K562 (cell line): Measurements from ENCODE around the gene CPSF4L. TPM values are rescaled to one million over a fixed set of nuclear protein-coding genes. Genes with fewer than 3 reads are reported as not detected.
A peak's percentile ranks its signal among the peaks of the same experiment; 100 is the strongest.

ENCODE experiments used
- BRD9 ChIP-seq: fragments of 450-650 bp; IDR thresholded peaks from 2 replicates; pipeline ENCODE4 v1.6.1; 2018; ENCODE audit warnings: low read depth; ENCODE audit not compliant: partially characterized antibody
- CBFA2T3 ChIP-seq: fragments of 450-650 bp; IDR thresholded peaks from 2 replicates; pipeline ENCODE4 v1.6.1; 2017
- DPF2 ChIP-seq: fragments of 450-650 bp; IDR thresholded peaks from 2 replicates; pipeline ENCODE4 v1.6.1; 2016
- ESRRA ChIP-seq: fragments of 450-650 bp; IDR thresholded peaks from 2 replicates; pipeline ENCODE4 v1.6.1; 2014; ENCODE audit warnings: low read depth, mild to moderate bottlenecking, moderate library complexity, borderline replicate concordance
- FOXK1 ChIP-seq: sonication (generic); formaldehyde crosslinking; IDR thresholded peaks from 2 replicates; pipeline ENCODE4 v1.8.0; 2022; ENCODE audit warnings: missing genetic modification reagents, mild to moderate bottlenecking, borderline replicate concordance
- JUND ChIP-seq, 2 experiments: IDR thresholded peaks; 2 replicates in 1 of 2; 3 replicates in 1 of 2; pipeline ENCODE4 v1.6.1; 2011; ENCODE audit warnings: borderline replicate concordance in 2 of 2, low read depth in 2 of 2, low read length in 2 of 2, improper control_type of control experiment in 1 of 2, missing biosample characterization in 1 of 2, missing genetic modification characterization in 1 of 2, missing genetic modification reagents in 1 of 2
- KDM4B ChIP-seq, 2 experiments: fragments of 450-650 bp in 1 of 2; sonication (generic) in 1 of 2; IDR thresholded peaks; 2 replicates each; pipeline ENCODE4 v1.6.1; 2016 to 2017; ENCODE audit warnings: borderline replicate concordance in 2 of 2, antibody characterized with exemption in 1 of 2, low read depth in 1 of 2, mild to moderate bottlenecking in 1 of 2
- MAFF ChIP-seq: IDR thresholded peaks from 2 replicates; pipeline ENCODE4 v1.6.1; 2012; ENCODE audit warnings: low read length, improper control_type of control experiment
- MYNN ChIP-seq, 2 experiments: sonication (generic); formaldehyde crosslinking in 1 of 2; IDR thresholded peaks; 2 replicates each; pipeline versions ENCODE4 v1.5.0 to v1.6.1; 2016 to 2020; ENCODE audit warnings: antibody characterized with exemption in 1 of 2, missing genetic modification reagents in 1 of 2
- PHF8 ChIP-seq: fragments of 200-600 bp; sonication (generic); IDR thresholded peaks from 2 replicates; pipeline ENCODE4 v1.6.1; 2012; ENCODE audit warnings: mixed run types, mild to moderate bottlenecking, inconsistent platforms, low read length, moderate library complexity, borderline replicate concordance
- POLR2A ChIP-seq: fragments of 450-650 bp; conservative IDR thresholded peaks from 2 replicates; pipeline ENCODE4 v1.6.1; 2016
- POLR2AphosphoS5 ChIP-seq: IDR thresholded peaks from 2 replicates; pipeline ENCODE4 v1.6.1; 2011; ENCODE audit warnings: mild to moderate bottlenecking, low read depth, low read length, moderate library complexity; ENCODE audit not compliant: control insufficient read depth, insufficient read depth
- RHOXF2B ChIP-seq: fragments of 250-450 bp; sonication (Bioruptor Pico); conservative IDR thresholded peaks from 2 replicates; pipeline ENCODE4 v1.5.1; 2021
- SMARCC2 ChIP-seq: fragments of 450-650 bp; IDR thresholded peaks from 2 replicates; pipeline ENCODE4 v1.6.1; 2017; ENCODE audit warnings: antibody characterized with exemption, moderate library complexity, mild to moderate bottlenecking, low read depth
- STAT5A ChIP-seq: IDR thresholded peaks from 2 replicates; pipeline ENCODE4 v1.6.1; 2012; ENCODE audit warnings: low read length, inconsistent platforms, borderline replicate concordance
- TAF1 ChIP-seq: IDR thresholded peaks from 2 replicates; pipeline ENCODE4 v1.6.1; 2011; ENCODE audit warnings: mild to moderate bottlenecking, low read length, moderate library complexity; ENCODE audit not compliant: insufficient read depth, control insufficient read depth, severe bottlenecking; ENCODE audit errors: extremely low read depth
- ZNF224 ChIP-seq: sonication (generic); formaldehyde crosslinking; IDR thresholded peaks from 2 replicates; pipeline ENCODE4 v1.8.0; 2022; ENCODE audit warnings: mild to moderate bottlenecking, missing genetic modification reagents
- ZNF583 ChIP-seq: fragments of 250-450 bp; sonication (Bioruptor Pico); IDR thresholded peaks from 2 replicates; pipeline ENCODE4 v1.4.0; 2020
- polyA plus RNA-seq, 8 experiments: library from polyadenylated mRNA; depleted of rRNA in 4 of 8; stranded (reverse) in 5 of 8; unstranded in 3 of 8; fragments of >200 nt; fragmentation: Nextera tagmentation in 2 of 8; fragmentation: Illumina TruSeq in 1 of 8; extraction: Ambion mirVana in 2 of 8; extraction: Trizol in 1 of 8; gene quantifications; 2 replicates each; pipeline versions ENCODE4 v1.2.1 to v1.2.3, GENCODE V29; 2011 to 2014; ENCODE audit warnings: inconsistent platforms in 1 of 8, missing spikeins in 1 of 8
- total RNA-seq, 7 experiments: library from RNA; depleted of rRNA in 6 of 7; stranded (reverse); fragments of >200 nt in 6 of 7; fragmentation: Illumina TruSeq in 2 of 7; extraction: Trizol in 2 of 7; gene quantifications; 2 replicates each; pipeline versions ENCODE4 v1.2.1 to v1.2.3, GENCODE V29; 2011 to 2021; ENCODE audit warnings: low replicate concordance in 1 of 7
- TF ChIP-seq, protein P1 (sequence below): fragments of 250-450 bp; sonication (Bioruptor Pico); IDR thresholded peaks from 2 replicates; pipeline ENCODE4 v1.4.0; 2020; ENCODE audit warnings: mild to moderate bottlenecking, moderate library complexity, borderline replicate concordance
- TF ChIP-seq, protein P2 (sequence below), 2 experiments: fragments of 450-650 bp; conservative IDR thresholded peaks; 2 replicates each; pipeline ENCODE4 v1.6.1; 2017; ENCODE audit warnings: mild to moderate bottlenecking in 2 of 2, moderate library complexity in 2 of 2
- TF ChIP-seq, protein P3 (sequence below): sonication (generic); formaldehyde crosslinking; IDR thresholded peaks from 2 replicates; pipeline ENCODE4 v1.8.1; 2022; ENCODE audit warnings: missing genetic modification reagents

Gene CPSF4L
- total and polyA plus RNA-seq, 9 of the 15 experiments (the other 6 are each of a cell fraction or from before 2014, with no cell fraction given): not detected

DNA sequence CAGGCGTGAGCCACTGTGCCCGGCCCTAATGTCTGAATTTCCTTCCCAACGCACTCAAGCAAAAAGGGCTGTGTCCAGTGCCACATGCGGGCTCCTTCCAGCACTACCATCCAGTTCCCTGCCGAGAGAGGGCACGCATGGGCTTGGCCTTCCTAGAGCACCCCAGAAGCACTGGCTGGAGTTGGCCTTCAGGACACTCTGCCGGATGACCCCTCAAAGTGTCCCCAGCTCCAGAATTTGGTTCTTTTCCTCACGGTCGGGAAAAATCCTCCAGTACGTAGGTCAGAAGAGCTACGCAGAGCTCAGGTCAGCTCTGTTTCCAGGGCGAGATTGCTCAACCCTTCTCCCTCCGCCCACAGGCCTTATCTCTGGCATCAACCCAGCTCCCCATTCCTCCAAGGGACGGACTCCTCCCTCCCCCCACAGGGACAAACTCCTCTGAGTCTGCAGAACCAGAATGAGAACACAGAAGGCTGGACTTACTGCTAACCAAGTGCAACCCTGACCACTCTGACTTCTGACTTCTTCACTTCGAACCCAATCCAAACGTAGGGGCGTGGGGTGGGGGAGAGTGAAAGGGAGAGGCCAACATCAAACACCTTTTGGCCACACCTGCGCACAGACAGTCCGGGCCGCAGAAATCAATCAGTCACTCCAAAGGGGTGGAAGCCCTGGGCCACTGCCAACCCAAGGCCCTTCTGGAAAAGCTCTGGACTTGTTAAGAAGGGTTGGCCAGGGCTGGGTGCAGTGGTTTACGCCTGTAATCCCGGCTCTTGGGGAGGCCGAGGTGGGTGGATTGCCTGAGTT is 46.5 kb upstream of the CPSF4L start (continued):
- TF ChIP-seq, protein P1, sequence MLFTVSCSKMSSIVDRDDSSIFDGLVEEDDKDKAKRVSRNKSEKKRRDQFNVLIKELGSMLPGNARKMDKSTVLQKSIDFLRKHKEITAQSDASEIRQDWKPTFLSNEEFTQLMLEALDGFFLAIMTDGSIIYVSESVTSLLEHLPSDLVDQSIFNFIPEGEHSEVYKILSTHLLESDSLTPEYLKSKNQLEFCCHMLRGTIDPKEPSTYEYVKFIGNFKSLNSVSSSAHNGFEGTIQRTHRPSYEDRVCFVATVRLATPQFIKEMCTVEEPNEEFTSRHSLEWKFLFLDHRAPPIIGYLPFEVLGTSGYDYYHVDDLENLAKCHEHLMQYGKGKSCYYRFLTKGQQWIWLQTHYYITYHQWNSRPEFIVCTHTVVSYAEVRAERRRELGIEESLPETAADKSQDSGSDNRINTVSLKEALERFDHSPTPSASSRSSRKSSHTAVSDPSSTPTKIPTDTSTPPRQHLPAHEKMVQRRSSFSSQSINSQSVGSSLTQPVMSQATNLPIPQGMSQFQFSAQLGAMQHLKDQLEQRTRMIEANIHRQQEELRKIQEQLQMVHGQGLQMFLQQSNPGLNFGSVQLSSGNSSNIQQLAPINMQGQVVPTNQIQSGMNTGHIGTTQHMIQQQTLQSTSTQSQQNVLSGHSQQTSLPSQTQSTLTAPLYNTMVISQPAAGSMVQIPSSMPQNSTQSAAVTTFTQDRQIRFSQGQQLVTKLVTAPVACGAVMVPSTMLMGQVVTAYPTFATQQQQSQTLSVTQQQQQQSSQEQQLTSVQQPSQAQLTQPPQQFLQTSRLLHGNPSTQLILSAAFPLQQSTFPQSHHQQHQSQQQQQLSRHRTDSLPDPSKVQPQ (CRISPR knock-in tag): no peak
- TF ChIP-seq STAT5A: peak; percentile 49; the same call in 1 of the 2 replicates
- no peak for TF ChIP-seq BRD9
- no peak; the same call in 1 of the 2 replicates for TF ChIP-seq ZNF583 (CRISPR knock-in tag)
- no peak for TF ChIP-seq FOXK1 (CRISPR knock-in tag)
- peak; percentile 82 for TF ChIP-seq JUND (IDR thresholded peaks at IDR 0.05; ENCODE audit: borderline replicate concordance, low read depth, low read length)
- TF ChIP-seq JUND (tag; IDR thresholded peaks at IDR 0.05; ENCODE audit: borderline replicate concordance, low read depth, low read length): peak; percentile 57; the same call in 1 of the 3 replicates
- TF ChIP-seq ESRRA: peak; percentile 55; the same call in 1 of the 2 replicates
- TF ChIP-seq RHOXF2B: no peak
- TF ChIP-seq MAFF: no peak; the same call in 1 of the 2 replicates
- peak; percentile 68 for TF ChIP-seq CBFA2T3
- peak; percentile 79 for TF ChIP-seq MYNN (IDR thresholded peaks at IDR 0.05)
- no peak for TF ChIP-seq MYNN (CRISPR knock-in tag; IDR thresholded peaks at IDR 0.05)
- TF ChIP-seq POLR2A: peak; percentile 55; the same call in 1 of the 2 replicates
- peak; percentile 93 for TF ChIP-seq DPF2
- TF ChIP-seq POLR2AphosphoS5: peak; percentile 56; the same call in 1 of the 2 replicates
- TF ChIP-seq, protein P2, sequence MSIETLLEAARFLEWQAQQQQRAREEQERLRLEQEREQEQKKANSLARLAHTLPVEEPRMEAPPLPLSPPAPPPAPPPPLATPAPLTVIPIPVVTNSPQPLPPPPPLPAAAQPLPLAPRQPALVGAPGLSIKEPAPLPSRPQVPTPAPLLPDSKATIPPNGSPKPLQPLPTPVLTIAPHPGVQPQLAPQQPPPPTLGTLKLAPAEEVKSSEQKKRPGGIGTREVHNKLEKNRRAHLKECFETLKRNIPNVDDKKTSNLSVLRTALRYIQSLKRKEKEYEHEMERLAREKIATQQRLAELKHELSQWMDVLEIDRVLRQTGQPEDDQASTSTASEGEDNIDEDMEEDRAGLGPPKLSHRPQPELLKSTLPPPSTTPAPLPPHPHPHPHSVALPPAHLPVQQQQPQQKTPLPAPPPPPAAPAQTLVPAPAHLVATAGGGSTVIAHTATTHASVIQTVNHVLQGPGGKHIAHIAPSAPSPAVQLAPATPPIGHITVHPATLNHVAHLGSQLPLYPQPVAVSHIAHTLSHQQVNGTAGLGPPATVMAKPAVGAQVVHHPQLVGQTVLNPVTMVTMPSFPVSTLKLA (conservative IDR thresholded peaks at IDR 0.05): peak in 1 of 2 experiments; percentile 54; a peak in 2 of 4 replicates
- TF ChIP-seq PHF8: peak; percentile 20; the same call in 1 of the 2 replicates
- no peak for TF ChIP-seq KDM4B (IDR thresholded peaks at IDR 0.05; ENCODE audit: borderline replicate concordance in 2 of 2, low read depth in 1 of 2)
- no peak for TF ChIP-seq ZNF224 (CRISPR knock-in tag)
- TF ChIP-seq, protein P3, sequence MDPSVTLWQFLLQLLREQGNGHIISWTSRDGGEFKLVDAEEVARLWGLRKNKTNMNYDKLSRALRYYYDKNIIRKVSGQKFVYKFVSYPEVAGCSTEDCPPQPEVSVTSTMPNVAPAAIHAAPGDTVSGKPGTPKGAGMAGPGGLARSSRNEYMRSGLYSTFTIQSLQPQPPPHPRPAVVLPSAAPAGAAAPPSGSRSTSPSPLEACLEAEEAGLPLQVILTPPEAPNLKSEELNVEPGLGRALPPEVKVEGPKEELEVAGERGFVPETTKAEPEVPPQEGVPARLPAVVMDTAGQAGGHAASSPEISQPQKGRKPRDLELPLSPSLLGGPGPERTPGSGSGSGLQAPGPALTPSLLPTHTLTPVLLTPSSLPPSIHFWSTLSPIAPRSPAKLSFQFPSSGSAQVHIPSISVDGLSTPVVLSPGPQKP: no peak
- TF ChIP-seq SMARCC2: peak; percentile 75; the same call in 1 of the 2 replicates
- TF ChIP-seq TAF1: peak; percentile 25
